GM12874 (cell line): Measurements from ENCODE around the gene ALKBH8.

Experiments used
- CTCF ChIP-seq: IDR thresholded peaks from 2 replicates; pipeline ENCODE4 v1.5.1; 2011; ENCODE audit warnings: low read depth, mild to moderate bottlenecking, control low read depth, low read length, moderate library complexity; ENCODE audit not compliant: insufficient read depth

Gene ALKBH8

GRCh38 chr11:107565219-107565937 lies at the start of gene ALKBH8:
TSS of gene ALKBH8 (minus strand) at chr11:107565735. CDS start at chr11:107560893, 4,842 bp downstream.
- no peak for TF ChIP-seq CTCF

- no peak for TF ChIP-seq CTCF
Measured at GRCh38 chr11:107612445-107612844, 46.9 kb upstream of the ALKBH8 start.

GRCh38 chr11:107609400-107610218 lies 44.1 kb upstream of the ALKBH8 start:
- TF ChIP-seq CTCF, result no peak

GRCh38 chr11:107608809-107609208 lies 43.3 kb upstream of the ALKBH8 start:
- no peak for TF ChIP-seq CTCF

- 0 out of 2 replicates have a peak, but pooled peaks have one; percentile 17 for TF ChIP-seq CTCF
Measured at GRCh38 chr11:107606141-107606540, 40.6 kb upstream of the ALKBH8 start.

- TF ChIP-seq CTCF, result no peak
Measured at GRCh38 chr11:107605061-107606006, 39.8 kb upstream of the ALKBH8 start.
